Measurements from ENCODE around the gene HHIPL1. TPM values are rescaled to one million over a fixed set of nuclear protein-coding genes. Genes with fewer than 3 reads are reported as not detected.

HHIPL1 gene
- total RNA-seq, 4 donors from 2014 or later: 2.2 to 4.7 (median 3.6) TPM

DNA sequence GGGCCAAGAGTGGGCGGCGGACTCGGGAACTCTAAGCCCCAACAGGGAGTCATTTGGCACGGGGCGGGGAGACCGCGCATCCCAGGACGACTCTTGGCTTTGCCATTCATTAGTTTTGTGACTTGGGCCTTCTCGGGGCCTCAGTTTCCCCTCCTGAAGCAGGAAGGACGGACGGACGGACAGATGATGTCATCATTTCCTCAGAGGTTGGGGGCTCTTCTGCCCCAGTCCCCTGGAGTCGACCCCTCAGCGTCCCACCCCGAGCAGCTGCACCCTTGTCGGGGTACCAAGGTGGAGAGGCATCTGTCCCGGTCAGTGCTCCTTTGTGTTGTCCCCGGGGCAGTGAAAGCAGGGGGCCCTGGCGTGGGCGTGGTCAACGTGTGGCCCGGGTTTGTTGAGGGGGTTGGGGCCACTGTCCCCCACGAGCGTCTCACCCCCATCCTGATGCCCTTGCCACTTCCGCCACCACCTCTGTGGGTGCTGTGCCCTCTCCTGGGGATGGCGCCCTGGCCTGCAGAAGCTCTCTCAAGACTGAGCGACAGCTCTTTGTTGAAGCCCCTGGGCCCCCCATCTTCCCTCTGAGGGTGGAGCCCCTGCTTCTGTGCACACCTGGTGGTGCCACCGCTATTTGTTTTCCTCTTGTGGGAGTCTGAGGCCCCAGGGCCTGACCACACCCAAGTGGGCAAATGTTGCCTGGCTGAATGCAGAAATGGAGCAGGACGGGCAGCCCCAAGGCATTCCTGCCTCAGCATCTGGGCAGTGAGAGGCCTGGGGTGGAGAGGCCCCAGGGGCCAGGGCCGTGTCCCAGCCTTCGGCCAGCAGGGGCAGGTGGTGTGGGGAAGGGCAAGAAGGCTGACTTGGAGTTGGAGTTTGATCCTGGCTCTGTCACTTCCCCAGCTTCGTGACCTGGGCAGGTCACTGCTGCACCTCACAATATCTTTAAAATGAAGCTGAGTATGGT is 896 bp downstream of the HHIPL1 start:
- ATAC-seq (ENCODE audit: low FRiP score) (no peak), DNase-seq (ENCODE audit: low spot score) (no peak)

DNA sequence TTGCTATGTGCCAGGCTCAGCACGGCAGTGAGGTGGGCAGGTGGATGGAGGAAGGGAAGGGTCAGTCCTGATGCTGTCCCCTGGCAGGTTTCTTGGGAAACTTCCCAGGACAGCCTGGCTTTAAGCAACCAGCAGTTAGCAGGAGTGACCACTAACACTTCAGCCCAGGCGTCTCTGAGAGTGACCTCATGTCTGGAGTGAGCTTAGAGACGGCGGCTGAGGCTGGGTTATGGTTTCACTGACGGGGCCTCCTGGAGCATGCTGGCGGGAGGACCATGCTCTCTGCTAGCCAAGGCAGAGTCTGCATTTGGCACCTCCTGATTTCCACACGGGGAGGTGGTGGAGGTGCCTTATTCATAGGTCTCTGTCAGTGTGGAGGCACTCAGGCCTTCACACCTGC is 2.5 kb downstream of the HHIPL1 start:
- ATAC-seq (ENCODE audit: low FRiP score): no peak
- DNase-seq (ENCODE audit: low spot score): no peak
- TF ChIP-seq, protein P1, sequence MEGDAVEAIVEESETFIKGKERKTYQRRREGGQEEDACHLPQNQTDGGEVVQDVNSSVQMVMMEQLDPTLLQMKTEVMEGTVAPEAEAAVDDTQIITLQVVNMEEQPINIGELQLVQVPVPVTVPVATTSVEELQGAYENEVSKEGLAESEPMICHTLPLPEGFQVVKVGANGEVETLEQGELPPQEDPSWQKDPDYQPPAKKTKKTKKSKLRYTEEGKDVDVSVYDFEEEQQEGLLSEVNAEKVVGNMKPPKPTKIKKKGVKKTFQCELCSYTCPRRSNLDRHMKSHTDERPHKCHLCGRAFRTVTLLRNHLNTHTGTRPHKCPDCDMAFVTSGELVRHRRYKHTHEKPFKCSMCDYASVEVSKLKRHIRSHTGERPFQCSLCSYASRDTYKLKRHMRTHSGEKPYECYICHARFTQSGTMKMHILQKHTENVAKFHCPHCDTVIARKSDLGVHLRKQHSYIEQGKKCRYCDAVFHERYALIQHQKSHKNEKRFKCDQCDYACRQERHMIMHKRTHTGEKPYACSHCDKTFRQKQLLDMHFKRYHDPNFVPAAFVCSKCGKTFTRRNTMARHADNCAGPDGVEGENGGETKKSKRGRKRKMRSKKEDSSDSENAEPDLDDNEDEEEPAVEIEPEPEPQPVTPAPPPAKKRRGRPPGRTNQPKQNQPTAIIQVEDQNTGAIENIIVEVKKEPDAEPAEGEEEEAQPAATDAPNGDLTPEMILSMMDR (IDR thresholded peaks at IDR 0.05): no peak

More for the DNA sequence above, 896 bp downstream of the HHIPL1 start:
- TF ChIP-seq, protein P1 (IDR thresholded peaks at IDR 0.05): no peak

DNA sequence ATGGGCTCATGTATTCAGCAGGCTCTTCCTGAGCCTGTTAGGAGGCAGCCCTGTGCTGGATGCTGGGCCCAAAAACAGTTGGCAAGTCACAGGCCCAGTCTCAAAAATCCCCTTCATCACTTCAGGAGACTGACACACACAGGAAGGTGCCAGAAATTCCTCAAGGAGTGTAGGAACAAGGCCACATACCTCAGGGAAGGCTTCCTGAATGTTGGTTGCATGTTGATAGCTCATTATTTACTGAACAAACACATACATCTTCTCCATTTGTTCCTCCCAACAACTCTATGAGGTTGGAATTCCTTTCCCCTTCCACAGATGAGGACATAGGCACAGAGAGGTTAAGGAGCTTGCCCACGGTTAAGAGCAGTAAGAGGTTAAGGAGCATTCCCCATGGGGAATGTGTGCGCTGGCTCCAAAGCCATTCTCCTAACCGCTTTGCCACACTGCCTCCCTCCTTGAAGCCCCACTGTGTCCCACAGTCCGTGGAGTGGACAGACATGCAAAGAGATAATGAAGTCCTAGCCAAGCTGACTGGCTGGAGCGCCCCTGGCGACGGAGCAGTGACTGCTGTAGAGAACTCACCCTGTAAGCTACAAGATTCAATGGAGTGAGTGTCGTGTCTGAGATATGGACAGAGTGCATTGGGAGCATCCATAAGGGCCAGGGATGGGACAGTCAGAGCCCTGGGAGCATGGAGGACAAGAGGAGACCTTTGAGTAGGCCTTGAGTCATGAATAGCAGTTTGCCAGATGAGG is 3.3 kb downstream of the HHIPL1 start:
- ATAC-seq (ENCODE audit: low FRiP score) (no peak), DNase-seq (ENCODE audit: low spot score) (no peak)
- TF ChIP-seq, protein P1 (IDR thresholded peaks at IDR 0.05): no peak

DNA sequence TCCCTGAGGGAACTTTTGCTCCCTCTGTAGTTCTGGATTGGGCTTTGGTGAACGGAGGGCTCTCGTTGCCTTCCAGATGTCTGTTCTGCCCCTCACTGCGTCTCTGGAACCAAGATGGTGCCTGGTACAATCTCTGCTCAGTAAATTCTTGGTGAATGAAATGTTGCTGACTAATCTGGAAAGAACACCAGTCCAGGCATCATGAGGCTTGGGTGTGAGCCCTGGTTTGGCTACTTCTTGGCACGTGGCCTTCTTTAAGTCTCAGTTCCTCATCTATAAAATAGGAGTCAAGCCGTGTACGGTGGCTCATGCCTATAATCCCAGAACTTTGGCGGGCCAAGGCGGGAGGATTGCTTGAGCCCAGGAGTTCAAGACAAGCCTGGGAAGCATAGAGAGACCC is 4.3 kb downstream of the HHIPL1 start:
- no peak for DNase-seq (ENCODE audit: low spot score)
- no peak for ATAC-seq (ENCODE audit: low FRiP score)
- TF ChIP-seq, protein P1 (IDR thresholded peaks at IDR 0.05): no peak

DNA sequence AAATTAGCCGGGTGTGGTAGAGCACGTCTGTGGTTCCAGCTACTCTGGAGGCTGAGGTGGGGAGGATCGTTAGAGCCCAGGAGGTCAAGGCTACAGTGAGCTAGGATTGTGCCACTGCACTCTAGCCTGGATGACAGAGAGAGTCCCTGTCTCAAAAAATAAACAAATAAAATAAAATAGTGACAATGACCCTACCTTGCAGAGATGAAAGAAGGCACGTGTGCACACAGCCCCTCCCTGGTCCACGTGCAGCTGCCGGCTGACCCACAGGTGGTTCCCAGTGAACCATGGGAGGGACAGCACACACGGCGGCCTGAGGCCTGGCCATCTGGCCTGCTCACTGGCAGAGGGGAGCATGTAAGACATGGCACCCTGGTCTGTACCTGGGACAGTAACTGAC is 4.7 kb downstream of the HHIPL1 start:
- TF ChIP-seq, protein P1 (IDR thresholded peaks at IDR 0.05): no peak
- DNase-seq (ENCODE audit: low spot score): no peak
- ATAC-seq (ENCODE audit: low FRiP score): no peak

DNA sequence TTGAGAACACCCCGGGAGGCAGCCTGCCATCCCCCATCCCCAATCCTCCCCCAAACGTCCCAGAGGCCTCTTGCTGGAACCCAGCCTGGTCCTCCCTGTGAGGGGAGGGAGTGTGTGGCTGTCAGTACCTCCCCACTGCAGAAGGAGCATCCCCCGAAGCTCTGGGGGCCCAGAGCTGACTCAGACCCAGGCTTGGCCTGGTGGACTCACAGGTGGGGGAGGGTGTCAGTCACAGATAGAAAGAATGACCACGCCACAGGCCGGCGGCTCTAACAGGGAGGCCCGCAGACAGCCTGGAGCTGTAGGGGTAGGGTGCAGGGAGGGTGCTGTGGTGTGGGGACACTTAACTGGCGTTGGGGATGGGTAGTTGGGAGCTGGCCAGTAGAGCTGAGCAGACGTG is 5.3 kb downstream of the HHIPL1 start:
- no peak for ATAC-seq (ENCODE audit: low FRiP score)
- DNase-seq (ENCODE audit: low spot score): no peak
- TF ChIP-seq, protein P1 (IDR thresholded peaks at IDR 0.05): no peak
